GM12878 (cell line): Measurements from ENCODE around the gene C14orf39. TPM values are rescaled to one million over a fixed set of nuclear protein-coding genes. Genes with fewer than 3 reads are reported as not detected.

Experiments
- ATAC-seq: fragments of 200-7000 bp; cut with Tn5 transposase; 3 replicates; pipeline ENCODE4 v1.9.1; 2020; ENCODE audit warnings: mild to moderate bottlenecking, moderate library complexity
- BruUV-seq: library from RNA; stranded (reverse); fragments of 400-500 nt; replicated peaks from 2 replicates; lab custom pipeline; 2021; lab: Mats Ljungman, UMichigan
- CTCF ChIA-PET: fragments of 300-600 bp; sonication (Branson Sonifier 250); formaldehyde crosslinking; extraction: SDS; loops from one replicate; lab custom pipeline; 2021; ENCODE audit warnings: inconsistent platforms; lab: Yijun Ruan, JAX
- POLR2A ChIA-PET: fragments of 350-600 bp; formaldehyde crosslinking; extraction: SDS; loops from one replicate; lab custom pipeline; 2021; ENCODE audit warnings: inconsistent platforms; lab: Charles Lee
- RAD21 ChIA-PET: fragments of 300-600 bp; sonication (Branson Sonifier 250); formaldehyde crosslinking; loops from one replicate; lab custom pipeline; 2023; ENCODE audit warnings: antibody characterized with exemption; ENCODE audit not compliant: unreplicated experiment; lab: Charles Lee
- SMC1A ChIA-PET: fragments of 300-600 bp; sonication (Branson Sonifier 250); formaldehyde crosslinking; loops from one replicate; lab custom pipeline; 2023; ENCODE audit not compliant: unreplicated experiment, uncharacterized antibody; lab: Charles Lee
- DNase-seq: peaks from one replicate; pipeline ENCODE4 v3.0.0-alpha.2; 2011; ENCODE audit warnings: low read depth, low spot score
- FAIRE-seq: peaks from 3 replicates; lab custom pipeline; 2011; peaks lifted over from hg19 to GRCh38; lab: Jason Lieb, UNC
- H2AFZ ChIP-seq: 2 replicates; pipeline ENCODE4 v1.6.0; 2011; ENCODE audit warnings: low read depth, low read length, control low read depth; ENCODE audit not compliant: control insufficient read depth
- H3K27ac ChIP-seq: 2 replicates; pipeline ENCODE4 v1.5.1; 2011; ENCODE audit warnings: control low read depth; ENCODE audit not compliant: control insufficient read depth, insufficient read depth
- H3K27me3 ChIP-seq, 2 experiments: replicated peaks in 1 of 2; 2 replicates each; pipeline versions ENCODE4 v1.6.0 to v1.6.1; 2011; ENCODE audit warnings: low read length in 1 of 2; ENCODE audit not compliant: control insufficient read depth in 2 of 2, insufficient read depth in 2 of 2
- H3K36me3 ChIP-seq, 2 experiments: 2 replicates each; pipeline ENCODE4 v1.5.1; 2011; ENCODE audit warnings: low read length in 1 of 2; ENCODE audit not compliant: control insufficient read depth in 2 of 2, insufficient read depth in 2 of 2
- H3K4me1 ChIP-seq: 2 replicates; pipeline ENCODE4 v1.6.1; 2011; ENCODE audit warnings: mild to moderate bottlenecking, low read length, moderate library complexity, mixed read lengths; ENCODE audit not compliant: control insufficient read depth, insufficient read depth
- H3K4me2 ChIP-seq: 2 replicates; pipeline ENCODE4 v1.6.0; 2011; ENCODE audit warnings: control low read depth; ENCODE audit not compliant: control insufficient read depth, insufficient read depth
- H3K4me3 ChIP-seq: fragments of 200-600 bp; sonication (generic); 2 replicates; pipeline ENCODE4 v1.5.1; 2016
- H3K79me2 ChIP-seq: 2 replicates; pipeline ENCODE4 v1.6.0; 2011; ENCODE audit warnings: low read length; ENCODE audit not compliant: control insufficient read depth, insufficient read depth
- H3K9ac ChIP-seq: 2 replicates; pipeline ENCODE4 v1.8.0; 2011; ENCODE audit warnings: low read length, control low read depth, mixed read lengths; ENCODE audit not compliant: control insufficient read depth, insufficient read depth
- H3K9me3 ChIP-seq: replicated peaks from 3 replicates; pipeline ENCODE4 v1.5.1; 2011; ENCODE audit warnings: mild to moderate bottlenecking, low read length; ENCODE audit not compliant: control insufficient read depth, insufficient read depth
- H4K20me1 ChIP-seq: 2 replicates; pipeline ENCODE4 v1.6.0; 2011; ENCODE audit not compliant: control insufficient read depth, insufficient read depth
- BRCA1 ChIP-seq: IDR thresholded peaks from 2 replicates; pipeline ENCODE4 v1.6.1; 2011; ENCODE audit warnings: low read depth, low read length, improper control_type of control experiment
- CBFB ChIP-seq: IDR thresholded peaks from 2 replicates; pipeline ENCODE4 v1.6.1; 2016; ENCODE audit warnings: antibody characterized with exemption, low read depth
- FOS ChIP-seq: IDR thresholded peaks from 3 replicates; pipeline ENCODE4 v1.6.1; 2011; ENCODE audit warnings: borderline replicate concordance; ENCODE audit not compliant: insufficient read length; ENCODE audit errors: extremely low read depth
- HSF1 ChIP-seq: fragments of 150-350 bp; IDR thresholded peaks from 2 replicates; pipeline ENCODE4 v1.6.1; 2014; ENCODE audit warnings: mild to moderate bottlenecking, low read depth, low read length
- KLF5 ChIP-seq: fragments of 450-650 bp; IDR thresholded peaks from 2 replicates; pipeline ENCODE4 v1.6.1; 2014; ENCODE audit warnings: mild to moderate bottlenecking; ENCODE audit not compliant: partially characterized antibody
- NRF1 ChIP-seq: conservative IDR thresholded peaks from 2 replicates; pipeline ENCODE4 v1.6.1; 2011; ENCODE audit warnings: mild to moderate bottlenecking, low read depth, low read length, improper control_type of control experiment
- PAX5 ChIP-seq: IDR thresholded peaks from 2 replicates; pipeline ENCODE4 v1.6.1; 2011; ENCODE audit warnings: low read depth, low read length, borderline replicate concordance
- POU2F2 ChIP-seq: IDR thresholded peaks from 3 replicates; pipeline ENCODE4 v1.6.1; 2011; ENCODE audit warnings: low read depth, mild to moderate bottlenecking, low read length, borderline replicate concordance
- PRDM15 ChIP-seq: fragments of 450-650 bp; formaldehyde crosslinking; IDR thresholded peaks from 2 replicates; pipeline ENCODE4 v1.4.0; 2020; ENCODE audit warnings: mild to moderate bottlenecking, moderate library complexity
- REST ChIP-seq: IDR thresholded peaks from 2 replicates; pipeline ENCODE4 v1.6.1; 2012; ENCODE audit warnings: mild to moderate bottlenecking, low read depth, low read length
- SIX5 ChIP-seq: IDR thresholded peaks from 2 replicates; pipeline ENCODE4 v1.6.1; 2011; ENCODE audit warnings: mild to moderate bottlenecking, low read depth, low read length, moderate library complexity; ENCODE audit not compliant: severe bottlenecking
- SREBF1 ChIP-seq: IDR thresholded peaks from 2 replicates; pipeline ENCODE4 v1.6.1; 2012; ENCODE audit warnings: mild to moderate bottlenecking, low read length
- ZBTB33 ChIP-seq: fragments of 450-650 bp; IDR thresholded peaks from 2 replicates; pipeline ENCODE4 v1.6.1; 2017; ENCODE audit warnings: mild to moderate bottlenecking
- WGBS: methylation state at CpG from one replicate; pipeline ENCODE4 v1.1.6; 2016; ENCODE audit warnings: low lambda C conversion rate; ENCODE audit not compliant: insufficient replicate concordance, insufficient coverage; ENCODE audit errors: missing lambda C conversion rate; 5-methylcytosine and 5-hydroxymethylcytosine counted together
- in situ Hi-C: fragments of 300-500 bp; cut with MboI; formaldehyde crosslinking; loops from 9 replicates; pipeline ENCODE4 v1.14.3; 2018; ENCODE audit warnings: mixed read lengths
- intact Hi-C: fragments of 100-400 bp; cut with micrococcal nuclease; formaldehyde crosslinking; loops from one replicate; pipeline ENCODE4 v1.14.2; 2022; ENCODE audit not compliant: unreplicated experiment
- polyA plus RNA-seq, 11 experiments: library from polyadenylated mRNA; depleted of rRNA in 4 of 11; unstranded in 6 of 11; stranded (reverse) in 5 of 11; fragments of >200 nt; fragmentation: Nextera tagmentation in 4 of 11; fragmentation: Illumina TruSeq in 1 of 11; extraction: Ambion mirVana in 4 of 11; extraction: Trizol in 1 of 11; gene quantifications; 1 replicate in 1 of 11; 2 replicates in 10 of 11; pipeline versions ENCODE4 v1.2.1 to v1.2.3, GENCODE V29; 2011 to 2016; ENCODE audit warnings: inconsistent platforms in 2 of 11, missing spikeins in 2 of 11, low read depth in 1 of 11
- total RNA-seq, 4 experiments: library from RNA; depleted of rRNA in 3 of 4; stranded (reverse); fragments of >200 nt in 3 of 4; fragmentation: Illumina TruSeq in 1 of 4; extraction: Trizol in 1 of 4; gene quantifications; 2 replicates each; pipeline versions ENCODE4 v1.2.1 to v1.2.3, GENCODE V29; 2013 to 2021

C14orf39 gene
- total and polyA plus RNA-seq, 10 of the 15 experiments (the other 5 are each of a cell fraction or from before 2014, with no cell fraction given) = 0.24 to 0.31 TPM; not detected in 8

- TF ChIP-seq ZBTB33 = no peak
Observed at GRCh38 chr14:60430276-60430675, 55.6 kb downstream of the C14orf39 start (continued).

GRCh38 chr14:60420050-60420449 lies 65.8 kb downstream of the C14orf39 start:
- H3K4me3 ChIP-seq = no peak overlapping the region
- no TSS peak for BruUV-seq
- H3K27me3 ChIP-seq = no peaks in the 10 kb centered on the region
- ChIA-PET RAD21 (no interaction called here), POLR2A (no interaction called here), SMC1A (no interaction called here), CTCF (no interaction called here)
- H3K4me2 ChIP-seq = no peak overlapping the region
- WGBS = 52% methylated on average over 5 of the region's 5 CpGs
- in situ Hi-C loops (no loop called here), intact Hi-C loops (no loop called here)
- no peaks in the 10 kb centered on the region for H3K9me3 ChIP-seq
- no peak overlapping the region for H3K9ac ChIP-seq
- DNase-seq (no peak), FAIRE-seq (no peak), ATAC-seq (no peak)
- H4K20me1 ChIP-seq = no peaks in the 10 kb centered on the region
- H3K36me3 ChIP-seq = no peaks in the 10 kb centered on the region
- H2AFZ ChIP-seq = no peak overlapping the region
- no peak overlapping the region for H3K27ac ChIP-seq
- H3K4me1 ChIP-seq = no peaks in the 10 kb centered on the region
- H3K79me2 ChIP-seq = no peaks in the 10 kb centered on the region
- TF ChIP-seq SREBF1 (no peak), FOS (no peak), CBFB (no peak), SIX5 (no peak), PAX5 (no peak), NRF1 (no peak), PRDM15 (CRISPR knock-in tag) (no peak), POU2F2 (no peak), KLF5 (no peak), BRCA1 (no peak), REST (no peak), HSF1 (no peak)
